Occipital lobe (tissue), 2 donors: Measurements from ENCODE around the gene DNHD1. TPM values are rescaled to one million over a fixed set of nuclear protein-coding genes. Genes with fewer than 3 reads are reported as not detected.

ENCODE experiments used
- DNase-seq: peaks from one replicate; lab custom pipeline; 2025; lab: John Stamatoyannopoulos, UW
- total RNA-seq: library from RNA; depleted of rRNA; stranded (reverse); fragments of >200 nt; gene quantifications from one replicate; pipeline ENCODE4 v1.2.3, GENCODE V29; 2014

Gene DNHD1
- total RNA-seq, 1 donor from 2014 or later, result 3.4 TPM

DNA sequence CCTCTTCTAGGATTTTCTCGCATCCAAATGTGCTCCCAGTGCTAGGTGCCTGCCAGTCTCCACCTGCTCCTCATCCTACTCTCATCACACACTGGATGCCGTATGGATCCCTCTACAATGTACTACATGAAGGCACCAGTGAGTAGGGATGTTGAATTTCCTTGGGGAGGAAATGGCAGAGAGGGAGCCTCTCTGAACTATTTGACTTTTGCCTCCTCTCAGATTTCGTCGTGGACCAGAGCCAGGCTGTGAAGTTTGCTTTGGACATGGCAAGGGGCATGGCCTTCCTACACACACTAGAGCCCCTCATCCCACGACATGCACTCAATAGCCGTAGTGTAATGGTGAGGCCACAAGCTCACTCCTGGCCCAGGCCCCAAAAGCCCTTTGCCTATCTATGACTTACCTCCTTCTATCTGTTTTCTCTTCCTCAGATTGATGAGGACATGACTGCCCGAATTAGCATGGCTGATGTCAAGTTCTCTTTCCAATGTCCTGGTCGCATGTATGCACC is 112.5 kb downstream of the DNHD1 start:
- no peak for DNase-seq

DNA sequence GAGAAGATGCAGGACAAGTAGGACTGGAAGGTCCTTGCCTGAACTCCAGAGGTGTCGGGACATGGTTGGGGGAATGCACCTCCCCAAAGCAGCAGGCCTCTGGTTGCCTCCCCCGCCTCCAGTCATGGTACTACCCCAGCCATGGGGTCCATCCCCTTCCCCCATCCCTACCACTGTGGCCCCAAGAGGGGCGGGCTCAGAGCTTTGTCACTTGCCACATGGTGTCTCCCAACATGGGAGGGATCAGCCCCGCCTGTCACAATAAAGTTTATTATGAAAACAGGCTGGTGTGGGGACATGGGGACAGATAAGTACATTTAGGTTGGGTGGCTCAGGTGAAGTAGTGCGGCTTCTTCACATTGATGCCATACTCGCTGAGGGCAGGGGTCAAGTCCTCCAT is 113.5 kb downstream of the DNHD1 start:
- DNase-seq, result no peak

DNA sequence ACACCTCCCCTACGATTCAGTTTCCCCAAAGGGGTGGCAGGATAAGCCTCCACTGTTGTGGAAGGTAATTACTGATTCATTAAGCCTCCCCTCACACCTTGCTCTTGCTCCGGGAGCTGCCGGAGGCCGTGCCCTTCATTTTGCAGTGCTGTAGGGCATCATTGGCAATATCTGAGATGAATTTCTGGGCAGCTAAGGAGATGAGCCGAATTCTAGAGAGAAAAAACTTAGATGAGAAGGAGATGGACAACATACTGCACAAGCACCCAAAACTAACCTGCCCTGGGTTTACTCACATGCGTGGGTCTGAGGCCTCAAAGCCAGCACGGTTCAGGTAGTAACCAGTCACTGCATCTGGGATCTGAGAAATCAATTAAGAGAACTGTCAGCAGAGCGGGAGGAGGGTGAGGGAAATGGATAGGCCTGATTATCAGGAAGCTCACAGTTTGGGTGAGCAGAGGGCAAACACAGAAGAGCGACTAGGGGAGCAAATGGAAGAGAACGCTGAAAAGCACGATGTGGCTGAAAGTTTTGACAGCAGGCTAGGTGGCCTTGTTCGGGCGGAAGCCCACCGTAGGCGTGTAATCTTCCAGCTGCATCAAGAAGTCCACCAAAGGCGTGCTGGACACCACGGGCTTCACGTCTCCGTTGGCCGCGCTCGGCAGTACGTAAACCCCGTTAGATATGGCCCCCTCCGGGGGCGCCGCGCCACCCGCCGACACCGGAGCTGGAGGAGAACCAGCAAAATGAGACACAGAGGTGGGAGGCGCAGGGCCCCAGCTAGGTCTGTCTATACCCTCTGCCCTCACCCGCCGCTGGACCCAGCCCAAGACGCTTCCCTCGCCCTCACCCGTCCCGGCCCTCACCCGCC is 114.2 kb downstream of the DNHD1 start:
- DNase-seq, result no peak

DNA sequence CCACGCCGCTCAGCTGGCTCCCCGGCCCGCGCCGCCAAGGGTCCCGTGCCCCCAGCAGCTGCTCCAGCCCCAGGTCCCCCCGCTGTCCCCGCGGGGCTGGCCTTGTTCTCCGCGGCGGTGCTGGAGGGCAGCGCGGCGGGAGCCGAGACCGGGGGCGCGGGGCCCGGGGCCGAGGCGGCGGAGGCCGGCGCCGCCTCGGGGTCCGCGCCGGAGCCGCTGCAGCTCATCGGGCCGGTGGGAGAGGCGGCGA is 114.8 kb downstream of the DNHD1 start:
- DNase-seq, result no peak

DNA sequence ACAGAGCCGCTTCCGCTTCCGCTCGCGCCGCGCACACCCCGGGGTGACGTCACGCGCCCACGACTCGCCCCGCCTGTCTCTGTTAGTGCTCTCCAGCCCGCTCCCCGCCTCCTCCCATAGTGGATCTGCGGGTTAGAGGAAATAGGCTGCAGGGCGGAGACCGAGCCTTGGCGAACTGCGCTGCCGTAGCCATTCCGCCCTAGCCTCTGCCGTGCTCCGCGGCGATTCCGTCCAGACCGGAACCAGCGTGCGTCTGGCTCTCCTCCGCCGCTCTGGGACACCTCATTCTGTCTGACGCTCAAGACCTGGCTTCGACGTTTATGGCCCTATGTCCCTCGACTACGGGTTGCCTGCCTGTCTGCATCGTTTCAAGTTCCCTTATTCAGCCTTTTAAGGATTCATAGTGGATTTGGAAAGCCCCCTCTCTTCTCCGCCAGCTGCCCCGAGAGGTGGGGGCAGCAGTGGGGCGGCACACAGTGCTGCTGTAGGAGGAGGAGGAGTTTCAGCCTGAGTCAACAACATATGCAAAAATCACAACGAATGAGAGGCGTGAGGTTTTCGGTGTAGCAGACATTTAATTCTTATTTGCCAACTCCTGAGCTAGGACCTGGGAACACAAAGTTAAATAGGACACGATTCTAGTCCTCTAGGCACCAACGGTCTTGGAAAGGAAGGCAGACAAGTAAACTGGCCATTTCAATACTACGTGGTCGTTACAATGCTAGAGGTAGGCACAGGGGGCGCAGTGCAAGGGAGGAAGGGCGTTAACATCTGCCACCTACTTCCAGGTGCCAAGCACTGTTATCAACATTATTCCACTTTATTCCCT is 115.3 kb downstream of the DNHD1 start, which contains the start of gene TAF10:
Gene TAF10 (minus strand): TSS at position 4 of the 829 bp plus-strand sequence. CDS start 27 bp downstream, outside the sequence.
- DNase-seq, result peak; percentile 89

DNA sequence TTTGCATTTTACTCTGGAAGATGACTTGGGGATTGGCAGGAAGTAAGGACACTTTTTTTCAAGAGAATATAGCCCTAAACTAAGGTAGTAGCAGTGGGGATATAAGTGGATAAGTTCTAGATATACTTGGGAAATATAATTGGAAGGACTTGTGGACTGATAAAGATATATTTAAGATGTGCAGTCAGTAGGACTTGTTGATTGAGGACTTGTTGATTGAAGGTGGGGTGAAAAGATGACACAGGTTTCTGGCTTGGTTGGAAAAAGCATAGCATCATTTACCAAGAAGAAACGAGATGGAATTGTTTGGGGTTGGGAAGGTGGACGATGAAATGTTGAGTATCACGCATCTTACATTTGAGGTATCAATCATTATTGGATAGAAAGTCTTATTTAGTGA is 116.4 kb downstream of the DNHD1 start:
- no peak for DNase-seq

DNA sequence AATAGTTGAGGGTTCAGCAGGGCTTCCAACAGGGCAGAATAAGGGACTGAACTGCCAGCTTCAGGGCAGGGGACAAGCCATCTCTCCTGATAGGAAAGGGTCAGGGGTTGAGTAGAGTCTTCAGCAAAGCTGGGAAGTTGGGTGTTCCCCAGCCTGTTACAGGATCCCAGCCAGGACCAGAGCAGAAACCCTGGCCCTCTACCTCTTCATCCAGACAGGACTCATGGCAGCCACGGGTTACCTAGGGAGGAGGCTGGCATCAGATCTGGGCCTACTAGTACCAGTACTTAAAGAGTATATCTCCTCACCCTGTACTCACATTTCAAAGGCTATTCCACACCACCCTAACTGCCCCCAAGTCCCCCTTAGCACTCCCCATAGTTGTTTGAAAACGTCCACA is 117.4 kb downstream of the DNHD1 start:
- no peak for DNase-seq

DNA sequence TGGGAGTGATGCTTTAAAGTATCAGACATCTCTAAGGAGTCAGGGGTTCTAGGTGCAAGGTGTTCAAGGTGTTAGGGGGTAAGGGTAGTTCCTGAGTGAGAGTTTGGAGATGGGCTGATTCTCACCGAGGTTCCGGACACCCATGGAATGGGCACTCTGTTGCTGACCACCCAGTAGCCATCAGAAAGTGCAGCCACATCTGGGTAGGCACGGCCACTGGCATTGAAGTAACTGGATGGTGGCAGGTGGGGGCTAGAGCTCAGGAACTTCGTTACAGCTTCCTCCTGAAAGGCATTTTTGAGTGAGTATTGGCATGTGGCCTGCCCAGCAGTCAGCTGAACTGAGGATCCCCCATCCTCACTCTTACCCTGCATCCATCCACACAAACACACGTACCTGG is 118.0 kb downstream of the DNHD1 start:
- no peak for DNase-seq

DNA sequence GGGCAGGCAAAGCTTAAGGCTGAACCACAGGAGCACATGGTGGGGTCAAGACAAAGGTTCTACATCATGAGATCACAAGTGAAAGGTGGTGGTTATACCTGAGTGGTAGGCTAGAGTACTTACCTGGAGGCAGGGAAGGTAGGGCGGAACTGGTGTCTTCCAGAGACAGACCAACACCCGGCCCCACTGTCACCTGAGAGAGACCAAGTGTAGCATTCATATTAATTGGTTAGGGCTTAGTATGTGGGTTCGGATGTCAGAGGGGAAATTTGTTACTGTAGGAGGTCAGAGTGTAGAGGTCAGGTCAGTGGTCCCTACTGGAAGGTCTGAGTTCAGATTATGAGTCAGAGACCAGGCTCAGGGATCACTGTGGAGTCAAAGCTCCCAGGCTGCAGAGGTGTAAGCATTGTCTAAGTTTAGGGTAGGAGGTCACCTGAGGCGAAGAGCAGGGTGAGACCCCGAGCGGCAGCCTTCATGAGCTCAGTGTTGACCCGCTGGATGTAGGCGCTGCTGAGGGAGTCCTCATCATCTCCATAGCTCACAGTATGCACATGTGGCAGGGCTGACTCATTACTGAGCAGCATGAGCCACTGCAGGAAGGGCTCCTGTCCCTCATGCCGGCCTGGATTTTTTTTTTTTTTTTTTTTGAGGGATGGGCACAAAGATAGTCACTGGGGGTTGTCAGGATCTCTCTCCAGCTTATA is 119.0 kb downstream of the DNHD1 start:
- DNase-seq, result no peak

DNA sequence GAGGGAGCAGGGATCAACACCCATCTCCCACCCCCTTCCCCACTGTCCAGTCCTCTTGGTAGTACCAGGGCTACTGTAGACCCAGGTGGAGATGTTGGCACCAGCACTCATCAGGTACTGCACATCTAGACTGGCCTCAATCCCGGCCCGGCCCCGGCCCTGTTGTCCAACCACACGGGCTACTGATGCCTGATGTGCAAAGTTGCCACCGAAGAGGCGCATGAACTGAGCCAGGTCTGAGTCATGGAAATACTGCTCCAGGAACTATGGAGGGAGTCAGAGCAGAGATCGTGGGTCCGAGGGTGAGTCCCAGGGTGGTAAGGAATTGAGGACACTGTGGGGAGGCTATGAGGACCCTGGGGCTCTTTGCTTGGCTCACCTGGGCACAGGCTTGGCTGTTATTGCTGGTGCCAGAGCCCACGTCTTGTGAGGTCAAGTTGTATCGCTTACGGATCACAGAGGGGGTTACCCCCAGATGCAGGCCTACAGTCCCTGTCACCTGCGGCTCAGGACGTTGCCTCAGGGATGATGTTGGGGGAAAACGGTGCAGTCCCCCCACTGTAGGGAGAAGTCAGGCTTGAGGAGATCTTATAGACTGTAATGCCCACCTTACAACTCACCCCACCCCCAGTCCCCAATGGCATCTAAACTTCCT is 119.6 kb downstream of the DNHD1 start:
- DNase-seq, result no peak

DNA sequence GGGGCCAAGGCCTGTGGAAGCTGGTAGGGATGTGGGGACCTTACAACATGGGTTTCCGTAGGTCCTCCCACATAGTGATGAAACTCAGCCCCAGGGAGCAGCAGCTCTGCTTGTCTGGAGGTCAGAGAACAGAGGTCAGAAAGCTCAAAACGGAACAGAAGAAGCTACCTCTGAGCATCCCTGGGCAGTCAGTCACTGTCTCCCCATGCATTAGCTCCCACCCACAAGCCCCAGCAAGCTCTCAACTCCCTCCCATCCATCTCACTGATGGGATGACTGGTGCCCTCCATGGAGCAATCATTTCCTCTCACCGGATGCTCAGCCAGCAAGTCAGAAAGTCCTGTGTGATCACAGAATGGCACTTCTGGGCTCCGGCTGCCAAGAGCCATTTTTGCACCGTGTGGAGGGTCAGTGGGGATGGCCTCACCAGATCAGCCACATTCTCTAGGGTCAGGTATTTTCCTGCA is 120.3 kb downstream of the DNHD1 start:
- DNase-seq, result no peak

DNA sequence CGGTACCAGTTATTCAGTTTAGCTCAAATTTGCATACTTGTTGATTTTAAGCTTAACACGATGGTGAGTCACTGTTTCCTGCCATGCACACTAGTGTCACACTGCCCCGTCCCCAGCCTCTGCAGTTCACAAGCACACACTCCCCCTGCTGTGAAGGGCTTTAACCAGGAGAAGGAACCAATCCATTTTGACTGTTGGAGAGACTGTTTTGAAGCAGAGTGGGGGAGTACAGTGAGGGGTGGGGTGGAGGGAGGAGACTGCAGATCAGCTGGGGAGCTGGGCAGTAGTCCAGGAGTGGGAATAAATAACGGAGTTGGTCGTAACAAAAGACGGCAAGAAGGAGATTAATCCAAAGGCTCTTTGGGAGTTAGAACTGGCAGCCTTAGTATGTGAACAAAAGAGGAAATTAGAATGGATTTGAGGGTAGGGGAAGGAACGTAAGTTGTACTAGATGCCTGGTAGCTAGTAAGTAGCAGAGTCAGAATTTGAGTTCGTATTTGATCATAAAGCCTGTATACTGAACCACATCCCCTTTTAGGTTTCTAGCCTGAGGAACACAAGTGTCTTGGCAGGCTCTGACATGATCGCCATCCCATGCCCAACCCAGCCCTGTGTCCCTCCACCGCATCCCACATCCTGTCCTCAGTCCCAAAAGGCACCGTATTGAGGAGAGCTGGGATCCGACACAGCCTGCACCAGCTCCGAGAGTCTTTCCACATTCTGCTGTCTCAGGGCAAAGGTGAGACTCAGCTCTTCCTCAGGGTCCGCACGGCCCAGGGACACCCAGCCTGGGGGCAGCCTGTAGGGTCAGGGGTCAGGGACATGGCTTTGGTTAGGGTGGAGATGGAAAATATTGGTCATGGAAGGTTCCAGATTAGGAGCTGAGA is 121.3 kb downstream of the DNHD1 start:
- DNase-seq, result peak; percentile 43

DNA sequence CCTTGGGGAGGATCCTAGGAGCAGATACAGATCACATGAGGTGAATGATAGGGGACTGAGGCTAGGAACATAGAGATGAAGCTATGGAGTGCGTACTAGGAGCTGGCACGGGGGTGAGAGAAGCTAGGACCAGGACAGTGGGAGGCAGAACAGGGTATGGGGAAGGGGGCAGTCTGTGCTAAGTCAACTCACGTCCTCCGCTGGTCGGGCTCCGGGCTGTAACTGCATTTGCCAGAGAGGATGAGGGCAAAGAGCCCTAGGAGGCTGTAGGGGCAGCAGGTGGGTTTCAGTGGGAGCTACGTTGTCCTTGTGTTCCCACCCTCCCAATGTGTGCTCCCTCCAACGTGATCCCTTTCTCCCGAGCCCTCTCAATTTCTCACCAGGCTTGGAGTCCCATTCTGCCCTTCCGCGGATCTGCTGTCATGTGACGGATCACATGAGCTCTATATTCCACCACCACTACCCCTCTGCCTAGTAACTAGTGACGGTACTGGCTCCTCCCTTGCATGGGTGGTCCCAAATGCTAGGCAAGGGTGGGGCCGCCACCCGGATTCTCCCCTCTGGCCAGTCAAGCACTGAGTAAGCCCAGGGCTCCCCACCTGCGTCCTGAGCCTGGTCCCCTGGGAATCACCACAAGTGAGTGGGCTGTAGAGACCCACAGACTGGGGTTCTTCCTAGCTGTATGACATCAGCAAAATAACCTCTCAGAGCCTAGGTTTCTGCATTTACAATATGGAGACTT is 122.1 kb downstream of the DNHD1 start, which contains the start of gene TPP1:
Gene TPP1 (minus strand): TSS at position 419 of the 742 bp plus-strand sequence. CDS start 22 bp downstream, at position 397.
- DNase-seq, result peak; percentile 94

DNA sequence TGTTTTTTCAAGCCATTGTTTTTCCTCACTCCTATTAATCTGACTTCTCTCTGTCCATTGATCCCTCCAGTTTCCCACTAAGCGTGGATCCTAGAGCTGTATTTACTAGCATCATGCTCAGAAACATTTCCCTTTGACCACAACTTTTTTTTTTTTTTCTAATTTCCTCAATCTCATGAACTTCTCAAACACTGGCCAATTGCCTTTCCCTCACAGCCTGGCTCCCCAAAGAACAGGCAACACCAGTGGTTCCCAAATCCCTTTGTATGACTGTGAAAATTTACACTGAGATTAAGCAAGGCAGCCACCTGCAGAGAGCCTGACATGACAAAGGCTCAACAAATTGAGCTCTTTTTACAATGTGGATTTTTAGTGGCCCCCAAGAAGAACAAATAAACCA is 123.6 kb downstream of the DNHD1 start:
- no peak for DNase-seq

Other genes with a start within 250 kb of the DNHD1 start
- gene CCKBR, start 237.4 kb upstream of the DNHD1 start, total RNA-seq, result 5.3 TPM
- 2.5 TPM for gene CAVIN3, start 176.8 kb upstream of the DNHD1 start, total RNA-seq
- gene SMPD1, start 106.8 kb upstream of the DNHD1 start, total RNA-seq, result 8.1 TPM
- gene APBB1, start 78.2 kb upstream of the DNHD1 start, total RNA-seq, result 266 TPM
- 2.3 TPM for gene HPX, start 56.3 kb upstream of the DNHD1 start, total RNA-seq
- 65.4 TPM for gene TRIM3, start 23.3 kb upstream of the DNHD1 start, total RNA-seq
- gene ARFIP2, start 15.9 kb upstream of the DNHD1 start, total RNA-seq, result 25.3 TPM
- 26.7 TPM for gene TIMM10B, start 15.8 kb upstream of the DNHD1 start, total RNA-seq
- 17.5 TPM for gene RRP8, start 106.3 kb downstream of the DNHD1 start, total RNA-seq
- gene ILK, start 106.5 kb downstream of the DNHD1 start, total RNA-seq, result 44.9 TPM
- gene TAF10, start 114.9 kb downstream of the DNHD1 start, total RNA-seq, result 15.3 TPM
- gene TPP1, start 122.1 kb downstream of the DNHD1 start, total RNA-seq, result 7.3 TPM
- gene DCHS1, start 158.5 kb downstream of the DNHD1 start, total RNA-seq, result 49.9 TPM
- gene MRPL17, start 186.1 kb downstream of the DNHD1 start, total RNA-seq, result 22.3 TPM